GM12864 (cell line): ENCODE results near the gene HSDL1.

Source experiments
- DNase-seq: peaks from one replicate; pipeline ENCODE4 v3.0.0-alpha.2; 2011; ENCODE audit warnings: low read depth
- H3K4me3 ChIP-seq: 2 replicates; pipeline ENCODE4 v1.5.1; 2011; ENCODE audit warnings: mild to moderate bottlenecking, low read depth, low read length, control low read depth
- CTCF ChIP-seq: IDR thresholded peaks from 2 replicates; pipeline ENCODE4 v1.5.1; 2011; ENCODE audit warnings: low read depth, mild to moderate bottlenecking, moderate library complexity, low read length, control low read depth, inconsistent platforms; ENCODE audit errors: missing control alignments

Gene HSDL1

GRCh38 chr16:84074721-84075120, 70.3 kb downstream of the HSDL1 start:
- no peak overlapping the region for H3K4me3 ChIP-seq
- DNase-seq, result no peak
- TF ChIP-seq CTCF, result no peak
